Osteoblast (primary cell): Measurements from ENCODE around the gene TRA2B. TPM values are rescaled to one million over a fixed set of nuclear protein-coding genes. Genes with fewer than 3 reads are reported as not detected.
"Not testable (repeated sequence)": the region's sequence is repeated elsewhere in the genome, so short reads cannot be mapped to it uniquely, and the experiment has no call there.

Source experiments
- DNase-seq: peaks from one replicate; pipeline ENCODE4 v3.0.0; 2011; ENCODE audit warnings: low spot score, mixed read lengths; ENCODE audit not compliant: insufficient read length; ENCODE audit errors: missing footprints
- H2AFZ ChIP-seq: 2 replicates; pipeline ENCODE4 v1.6.0; 2011; ENCODE audit warnings: mild to moderate bottlenecking, low read length
- H3K27ac ChIP-seq: 2 replicates; pipeline ENCODE4 v1.5.1; 2011; ENCODE audit warnings: mild to moderate bottlenecking, low read depth, low read length, moderate library complexity
- H3K27me3 ChIP-seq: 2 replicates; pipeline ENCODE4 v1.6.0; 2012; ENCODE audit warnings: mild to moderate bottlenecking, control low read depth, inconsistent platforms, low read length, moderate library complexity; ENCODE audit not compliant: insufficient read depth
- H3K36me3 ChIP-seq: 2 replicates; pipeline ENCODE4 v1.5.1; 2011; ENCODE audit warnings: mild to moderate bottlenecking, low read length, control low read depth, moderate library complexity; ENCODE audit not compliant: insufficient read depth
- H3K4me1 ChIP-seq: 2 replicates; pipeline ENCODE4 v1.5.1; 2011; ENCODE audit warnings: mild to moderate bottlenecking, low read length, control low read depth, moderate library complexity; ENCODE audit not compliant: insufficient read depth
- H3K4me2 ChIP-seq: 2 replicates; pipeline ENCODE4 v1.6.0; 2011; ENCODE audit warnings: mild to moderate bottlenecking, low read length; ENCODE audit not compliant: insufficient read depth
- H3K4me3 ChIP-seq: fragments of 200-600 bp; sonication (generic); 3 replicates; pipeline ENCODE4 v1.5.1; 2012; ENCODE audit warnings: mild to moderate bottlenecking, low read length, inconsistent platforms; ENCODE audit not compliant: insufficient read depth
- H3K79me2 ChIP-seq: 2 replicates; pipeline ENCODE4 v1.6.0; 2012; ENCODE audit warnings: mild to moderate bottlenecking, low read length, control low read depth, inconsistent platforms; ENCODE audit not compliant: insufficient read depth
- H3K9me3 ChIP-seq: 2 replicates; pipeline ENCODE4 v1.5.1; 2011; ENCODE audit warnings: low read depth, low read length, control low read depth
- H4K20me1 ChIP-seq: 2 replicates; pipeline ENCODE4 v1.6.0; 2012; ENCODE audit warnings: mild to moderate bottlenecking, low read length, control low read depth; ENCODE audit not compliant: insufficient read depth
- total RNA-seq: library from RNA; depleted of rRNA; stranded (reverse); fragments of >200 nt; gene quantifications from 2 replicates; pipeline ENCODE4 v1.2.3, GENCODE V29; 2012
- TF ChIP-seq, protein P1 (sequence below): IDR thresholded peaks from 2 replicates; pipeline ENCODE4 v1.5.1; 2011; ENCODE audit warnings: mild to moderate bottlenecking, low read depth, low read length, moderate library complexity; ENCODE audit errors: extremely low read depth

The TRA2B gene
- total RNA-seq, 1 donor = 111 TPM

DNA sequence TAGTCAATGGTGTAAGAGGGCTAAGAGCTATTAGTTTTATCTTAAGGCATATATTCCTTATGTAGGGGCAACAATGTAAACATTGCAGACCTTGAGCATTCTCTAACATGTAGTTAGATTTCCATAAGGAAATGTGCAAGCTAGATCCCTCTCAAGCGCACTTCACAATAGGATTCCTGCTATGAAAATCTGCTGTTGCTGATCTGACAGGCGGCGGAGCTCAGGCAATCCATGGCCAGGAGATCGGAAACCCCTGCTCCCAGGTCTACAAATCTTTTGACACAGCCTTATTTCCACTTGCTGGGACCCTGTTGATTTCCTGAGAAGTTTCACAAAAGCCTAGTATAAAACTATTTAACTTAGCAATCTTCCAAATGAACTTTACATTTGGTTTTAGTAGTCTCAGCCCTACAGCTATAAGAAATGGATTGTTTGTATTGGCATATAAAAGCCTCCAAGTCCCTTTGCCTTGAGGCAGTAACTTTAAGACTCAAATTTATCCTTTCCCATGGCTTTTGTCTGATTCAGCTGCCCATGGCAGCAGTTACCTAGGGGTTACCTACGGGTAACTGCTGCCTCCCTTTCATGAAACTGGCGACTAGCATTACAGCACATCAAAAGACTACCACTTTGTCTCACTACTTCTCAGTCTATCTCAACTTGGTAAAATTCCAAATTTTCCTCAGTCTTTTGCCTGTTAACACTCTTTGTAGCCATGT lies 22.7 kb downstream of the TRA2B start:
- no peaks in the 10 kb centered on the region for H3K27me3 ChIP-seq
- no peak overlapping the region for H2AFZ ChIP-seq
- peaks cover 64% of the 10 kb centered on the region for H4K20me1 ChIP-seq
- H3K9me3 ChIP-seq = no peaks in the 10 kb centered on the region
- TF ChIP-seq, protein P1, sequence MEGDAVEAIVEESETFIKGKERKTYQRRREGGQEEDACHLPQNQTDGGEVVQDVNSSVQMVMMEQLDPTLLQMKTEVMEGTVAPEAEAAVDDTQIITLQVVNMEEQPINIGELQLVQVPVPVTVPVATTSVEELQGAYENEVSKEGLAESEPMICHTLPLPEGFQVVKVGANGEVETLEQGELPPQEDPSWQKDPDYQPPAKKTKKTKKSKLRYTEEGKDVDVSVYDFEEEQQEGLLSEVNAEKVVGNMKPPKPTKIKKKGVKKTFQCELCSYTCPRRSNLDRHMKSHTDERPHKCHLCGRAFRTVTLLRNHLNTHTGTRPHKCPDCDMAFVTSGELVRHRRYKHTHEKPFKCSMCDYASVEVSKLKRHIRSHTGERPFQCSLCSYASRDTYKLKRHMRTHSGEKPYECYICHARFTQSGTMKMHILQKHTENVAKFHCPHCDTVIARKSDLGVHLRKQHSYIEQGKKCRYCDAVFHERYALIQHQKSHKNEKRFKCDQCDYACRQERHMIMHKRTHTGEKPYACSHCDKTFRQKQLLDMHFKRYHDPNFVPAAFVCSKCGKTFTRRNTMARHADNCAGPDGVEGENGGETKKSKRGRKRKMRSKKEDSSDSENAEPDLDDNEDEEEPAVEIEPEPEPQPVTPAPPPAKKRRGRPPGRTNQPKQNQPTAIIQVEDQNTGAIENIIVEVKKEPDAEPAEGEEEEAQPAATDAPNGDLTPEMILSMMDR = no peak
- peak overlapping the region; percentile 19 for H3K27ac ChIP-seq
- H3K4me3 ChIP-seq = no peak overlapping the region
- DNase-seq = no peak
- H3K36me3 ChIP-seq = peaks cover 72% of the 10 kb centered on the region
- H3K4me2 ChIP-seq = no peak overlapping the region
- no peaks in the 10 kb centered on the region for H3K4me1 ChIP-seq
- peaks cover 30% of the 10 kb centered on the region for H3K79me2 ChIP-seq

DNA sequence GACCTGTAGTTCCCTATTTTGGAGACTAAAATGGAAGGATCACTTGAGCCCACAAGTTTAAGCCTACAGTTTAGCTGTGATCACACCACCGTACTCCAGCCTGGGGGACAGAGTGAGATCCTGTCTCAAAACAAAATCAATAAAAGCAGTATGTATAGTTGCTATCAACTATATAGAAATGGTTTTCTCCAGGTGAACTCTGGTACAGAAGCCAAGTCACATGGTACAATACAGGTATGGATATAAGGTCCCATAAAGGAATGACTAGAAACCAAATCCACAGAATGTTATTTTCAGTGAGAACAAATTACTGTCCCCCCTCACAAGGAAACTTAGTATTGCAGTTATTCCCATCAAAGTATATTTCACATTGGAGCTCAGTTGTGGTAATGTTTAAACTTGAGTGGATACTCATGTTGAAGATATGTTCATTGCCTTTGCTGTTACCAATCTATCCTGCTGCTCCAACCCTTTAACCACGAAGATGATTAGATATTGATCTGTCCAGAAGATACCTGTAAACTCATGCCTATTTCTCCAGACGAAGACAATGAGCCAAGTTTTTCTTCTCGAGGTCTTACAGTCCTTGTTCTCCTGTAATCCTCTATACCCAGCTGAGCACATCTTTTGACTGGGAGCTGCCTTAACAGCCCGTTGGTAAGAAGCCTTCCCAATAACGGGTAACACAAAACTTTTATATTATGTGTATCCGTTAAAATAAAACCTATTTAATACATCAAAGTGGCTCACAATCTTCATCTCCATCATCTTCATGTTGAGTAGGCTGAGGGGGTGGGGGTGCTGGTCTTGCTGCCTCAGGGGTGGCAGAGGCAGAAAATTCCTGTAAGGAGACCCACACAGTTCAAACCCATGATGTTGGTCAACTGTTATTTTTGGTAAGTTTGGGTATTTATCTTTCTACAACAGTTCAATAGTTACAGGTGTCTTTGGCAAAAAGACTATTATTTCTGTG lies 24.6 kb downstream of the TRA2B start:
- no peak overlapping the region for H3K4me3 ChIP-seq
- peaks cover 13% of the 10 kb centered on the region for H3K79me2 ChIP-seq
- no peaks in the 10 kb centered on the region for H3K4me1 ChIP-seq
- H2AFZ ChIP-seq = no peak overlapping the region
- H3K4me2 ChIP-seq = no peak overlapping the region
- no peaks in the 10 kb centered on the region for H3K27me3 ChIP-seq
- no peaks in the 10 kb centered on the region for H3K9me3 ChIP-seq
- TF ChIP-seq, protein P1 = no peak
- no peak for DNase-seq
- peaks cover 53% of the 10 kb centered on the region for H3K36me3 ChIP-seq
- H3K27ac ChIP-seq = no peak overlapping the region
- H4K20me1 ChIP-seq = peaks cover 48% of the 10 kb centered on the region

DNA sequence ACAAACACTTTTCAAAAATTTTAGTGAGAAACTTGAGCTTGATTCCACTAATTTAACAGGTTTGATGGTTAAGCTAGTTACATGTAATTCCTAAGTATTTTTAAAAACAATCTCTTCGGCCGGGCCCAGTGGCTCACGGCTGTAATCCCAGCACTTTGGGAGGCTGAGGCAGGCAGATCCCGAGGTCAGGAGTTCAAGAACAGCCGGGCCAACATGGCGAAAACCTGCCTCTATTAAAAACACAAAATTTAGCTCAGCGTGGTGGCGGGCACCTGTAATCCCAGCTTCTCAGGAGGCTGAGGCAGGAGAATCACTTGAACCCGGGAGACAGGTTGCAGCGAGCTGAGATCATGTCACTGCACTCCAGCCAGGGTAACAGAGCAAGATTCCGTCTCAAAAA lies 25.3 kb downstream of the TRA2B start:
- DNase-seq = no peak
- H3K27ac ChIP-seq = no peak overlapping the region
- no peaks in the 10 kb centered on the region for H3K9me3 ChIP-seq
- H3K27me3 ChIP-seq = no peaks in the 10 kb centered on the region
- peaks cover 46% of the 10 kb centered on the region for H3K36me3 ChIP-seq
- no peak overlapping the region for H3K4me3 ChIP-seq
- no peak overlapping the region for H2AFZ ChIP-seq
- peaks cover 44% of the 10 kb centered on the region for H4K20me1 ChIP-seq
- no peaks in the 10 kb centered on the region for H3K4me1 ChIP-seq
- peaks cover 12% of the 10 kb centered on the region for H3K79me2 ChIP-seq
- no peak overlapping the region for H3K4me2 ChIP-seq
- TF ChIP-seq, protein P1 = no peak

DNA sequence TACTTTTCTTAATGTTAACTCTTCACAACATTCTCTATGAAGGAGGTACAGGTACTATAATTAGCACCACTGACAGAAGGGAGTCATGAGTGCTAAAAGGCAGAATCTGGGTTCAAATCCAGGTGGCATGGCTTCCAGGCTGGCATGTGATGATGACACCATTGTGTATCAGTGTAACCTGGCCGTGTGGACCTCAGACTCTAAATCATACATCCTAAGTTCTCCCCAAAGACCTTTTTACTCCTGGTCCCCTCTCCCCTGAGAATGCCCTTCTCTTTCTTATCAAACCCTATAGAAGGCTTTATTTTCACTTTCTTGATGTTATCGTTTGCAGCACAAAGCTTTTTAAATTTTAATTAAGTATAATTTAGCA lies 26.8 kb downstream of the TRA2B start:
- not testable (repeated sequence) for H3K79me2 ChIP-seq, H3K9me3 ChIP-seq, H3K4me1 ChIP-seq, H2AFZ ChIP-seq, H3K4me2 ChIP-seq, H3K4me3 ChIP-seq, DNase-seq, H3K27ac ChIP-seq, H3K27me3 ChIP-seq
- peaks cover 30% of the 10 kb centered on the region for H4K20me1 ChIP-seq
- peaks cover 32% of the 10 kb centered on the region for H3K36me3 ChIP-seq

DNA sequence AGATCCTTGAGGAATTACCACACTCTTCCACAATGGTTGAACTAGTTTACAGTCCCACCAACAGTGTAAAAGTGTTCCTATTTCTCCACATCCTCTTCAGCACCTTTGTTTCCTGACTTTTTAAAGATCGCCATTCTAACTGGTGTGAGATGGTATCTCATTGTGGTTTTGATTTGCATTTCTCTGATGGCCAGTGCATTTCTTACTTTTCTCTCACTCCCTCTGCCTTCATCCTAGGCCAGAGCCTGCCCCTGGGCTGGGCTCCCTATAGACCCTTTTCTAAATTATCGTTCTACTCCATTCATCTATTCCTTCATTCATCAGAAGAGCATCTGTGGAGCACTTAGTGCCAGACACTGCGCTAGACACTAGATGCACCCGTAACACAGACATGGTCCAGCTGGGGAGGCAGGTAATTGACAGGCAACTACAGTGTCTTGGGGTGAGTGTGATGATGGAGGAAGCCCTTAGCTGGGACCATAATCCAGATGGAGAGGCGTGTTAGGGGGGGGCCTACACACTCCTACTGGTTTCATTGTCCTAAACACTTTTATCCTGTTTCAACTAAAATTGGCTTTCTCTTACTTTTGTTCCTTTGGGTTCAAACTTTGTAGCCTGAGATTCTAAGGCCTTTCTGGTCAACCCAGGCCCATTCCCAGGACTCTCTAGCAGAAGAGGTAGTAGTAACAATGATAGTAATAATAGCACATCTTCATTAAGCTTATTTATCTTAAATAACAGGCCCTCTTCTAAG lies 27.3 kb downstream of the TRA2B start:
- H3K27me3 ChIP-seq, H3K79me2 ChIP-seq, H3K27ac ChIP-seq, H3K9me3 ChIP-seq, H3K4me2 ChIP-seq, DNase-seq, H3K4me3 ChIP-seq, H2AFZ ChIP-seq, H3K4me1 ChIP-seq: not testable (repeated sequence)
- Histone ChIP-seq H3K36me3 (peaks cover 26% of the 10 kb centered on the region), H4K20me1 (peaks cover 24% of the 10 kb centered on the region)

DNA sequence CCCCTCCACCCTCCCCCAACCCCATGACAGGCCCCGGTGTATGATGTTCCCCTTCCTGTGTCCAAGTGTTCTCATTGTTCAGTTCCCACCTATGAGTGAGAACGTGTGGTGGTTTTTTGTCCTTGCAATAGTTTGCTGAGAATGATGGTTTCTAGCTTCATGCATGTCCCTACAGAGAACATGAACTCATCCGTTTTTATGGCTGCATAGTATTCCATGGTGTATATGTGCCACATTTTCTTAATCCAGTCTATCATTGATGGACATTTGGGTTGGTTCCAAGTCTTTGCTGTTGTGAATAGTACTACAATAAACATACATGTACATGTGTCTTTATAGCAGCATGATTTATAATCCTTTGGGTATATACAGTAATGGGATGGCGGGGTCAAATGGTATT lies 27.9 kb downstream of the TRA2B start:
- H3K4me1 ChIP-seq, DNase-seq, H3K4me3 ChIP-seq, H3K27ac ChIP-seq, H3K79me2 ChIP-seq, H2AFZ ChIP-seq, H3K9me3 ChIP-seq, H3K4me2 ChIP-seq, H3K27me3 ChIP-seq: not testable (repeated sequence)
- Histone ChIP-seq H4K20me1 (peaks cover 19% of the 10 kb centered on the region), H3K36me3 (peaks cover 20% of the 10 kb centered on the region)
